ENCODE results near the gene NEDD4L. TPM values are rescaled to one million over a fixed set of nuclear protein-coding genes. Genes with fewer than 3 reads are reported as not detected.
"Not testable (repeated sequence)": the region's sequence is repeated elsewhere in the genome, so short reads cannot be mapped to it uniquely, and the experiment has no call there.

The NEDD4L gene
- total RNA-seq, 1 donor from 2014 or later: 55.3 TPM

DNA sequence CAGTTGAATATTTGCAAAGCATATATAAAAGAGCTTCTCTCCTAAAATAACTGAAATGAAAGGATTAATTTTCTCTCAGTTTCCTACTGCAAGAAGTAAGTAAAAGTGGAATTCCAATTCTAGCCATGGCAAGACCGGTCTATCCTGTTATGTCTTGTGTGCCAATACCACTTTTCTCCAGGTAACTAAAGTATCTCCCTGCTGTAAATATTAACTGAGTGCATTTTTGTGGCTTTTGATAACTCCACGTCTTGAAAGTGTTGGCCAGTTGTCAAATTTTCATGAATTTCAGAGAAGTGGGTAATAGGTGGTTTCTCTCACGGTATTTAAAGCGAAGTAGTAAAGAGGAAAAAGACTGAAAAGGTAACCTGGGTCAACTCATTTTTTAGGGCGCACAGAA is 225.9 kb downstream of the NEDD4L start:
- DNase-seq: peak; percentile 70

DNA sequence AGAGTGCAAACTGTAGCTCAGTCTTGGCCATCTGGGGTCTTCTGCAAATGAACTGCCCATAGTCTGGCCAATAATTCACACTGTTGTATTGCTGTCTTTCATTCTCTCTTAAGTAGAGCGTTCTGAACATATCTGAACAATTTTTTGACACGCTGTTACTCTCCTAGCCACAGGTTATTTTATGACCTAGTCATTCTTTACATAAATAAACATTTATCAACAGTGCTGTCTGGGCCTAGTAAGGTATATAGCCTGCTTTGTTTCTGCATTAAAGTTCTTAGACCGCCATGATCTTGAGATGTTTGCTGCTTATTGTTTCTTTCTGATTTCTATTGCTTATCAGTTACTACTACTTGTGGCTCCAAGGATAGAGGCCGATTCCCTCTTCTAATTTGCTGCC is 226.4 kb downstream of the NEDD4L start:
- no peak for DNase-seq

DNA sequence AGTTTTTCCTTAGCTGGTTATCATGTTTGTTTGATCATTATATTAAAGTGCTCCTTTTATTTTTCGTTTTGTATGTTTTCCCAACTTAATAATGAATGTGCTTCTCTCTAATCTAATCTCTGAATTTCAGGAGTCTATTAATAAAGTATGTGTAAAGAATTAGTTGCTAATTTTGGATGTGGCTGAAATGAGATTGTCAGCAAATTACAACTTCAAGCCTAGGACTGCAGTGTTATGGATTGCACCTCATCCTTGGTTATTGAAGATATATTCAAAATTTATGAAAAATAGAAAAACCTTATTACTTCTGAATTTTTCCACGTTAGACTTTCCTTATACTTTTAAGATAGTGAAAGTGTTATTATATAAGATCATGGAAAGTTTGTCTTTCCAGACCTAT is 227.7 kb downstream of the NEDD4L start:
- no peak for DNase-seq

DNA sequence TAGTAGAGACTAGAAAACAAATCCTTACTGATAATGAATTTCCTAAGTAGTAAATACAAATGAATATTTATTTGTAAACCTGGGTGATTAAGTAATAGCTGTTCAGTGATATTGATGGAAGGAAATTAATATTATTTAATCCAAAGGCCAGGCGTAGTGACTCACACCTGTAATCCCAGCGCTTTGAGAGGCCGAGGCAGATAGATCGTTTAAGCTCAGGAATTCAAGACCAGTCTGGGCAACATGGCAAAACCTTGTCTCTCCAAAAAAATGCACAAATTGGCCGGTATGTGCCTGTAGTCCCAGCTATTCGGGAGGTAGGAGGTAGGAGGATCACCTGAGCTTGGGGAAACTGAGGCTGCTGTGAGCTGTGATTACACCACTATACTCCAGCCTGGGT is 228.2 kb downstream of the NEDD4L start:
- no peak for DNase-seq

DNA sequence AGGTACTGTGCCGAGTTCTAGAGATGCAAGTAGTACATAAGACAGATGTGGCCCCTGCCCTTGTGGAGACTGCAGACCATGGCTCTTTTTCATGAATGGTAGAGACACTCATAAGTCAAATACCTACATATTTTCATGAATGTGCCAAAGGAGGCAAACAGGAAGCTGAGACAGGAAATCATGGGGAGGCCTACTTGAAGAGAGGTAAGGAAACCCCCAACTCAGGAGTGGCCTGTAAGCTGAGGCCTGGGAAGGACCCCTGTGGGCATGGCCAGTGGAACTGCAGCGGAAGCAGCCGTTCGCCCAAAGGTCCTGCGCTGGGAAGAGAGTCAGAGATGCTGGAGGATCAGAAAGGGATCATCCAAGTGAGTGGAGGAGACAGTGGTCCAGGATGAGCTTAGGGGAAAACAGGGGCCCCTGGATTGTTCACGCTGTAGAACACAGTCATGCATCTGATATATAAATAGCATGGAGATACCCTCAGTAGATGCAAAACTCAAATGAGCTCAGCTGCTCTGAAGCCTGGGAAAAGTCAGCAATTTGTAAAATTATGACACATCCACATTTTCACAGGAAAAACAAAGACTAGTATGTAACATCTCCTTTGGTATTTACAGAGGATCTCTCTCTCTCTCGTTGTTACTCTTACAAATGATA is 228.9 kb downstream of the NEDD4L start:
- no peak for DNase-seq

DNA sequence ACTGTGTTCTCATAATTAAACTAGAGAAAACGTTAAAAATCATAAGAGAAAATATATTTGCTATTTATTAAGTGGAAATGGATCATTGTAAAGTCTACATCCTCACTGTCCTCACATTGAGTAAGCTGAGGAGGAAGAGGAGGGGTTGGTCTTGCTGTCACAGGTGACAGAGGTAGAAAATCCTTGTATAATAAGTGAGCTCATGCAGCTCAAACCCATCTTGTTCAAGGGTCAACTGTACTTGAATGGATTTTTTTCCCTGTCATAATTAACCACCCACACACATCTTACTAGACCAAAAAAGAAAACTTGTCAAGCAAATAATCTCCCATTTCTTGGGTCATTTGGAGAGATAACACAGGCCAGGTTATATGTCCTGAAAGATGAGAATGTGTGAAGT is 231.2 kb downstream of the NEDD4L start:
- DNase-seq: no peak

DNA sequence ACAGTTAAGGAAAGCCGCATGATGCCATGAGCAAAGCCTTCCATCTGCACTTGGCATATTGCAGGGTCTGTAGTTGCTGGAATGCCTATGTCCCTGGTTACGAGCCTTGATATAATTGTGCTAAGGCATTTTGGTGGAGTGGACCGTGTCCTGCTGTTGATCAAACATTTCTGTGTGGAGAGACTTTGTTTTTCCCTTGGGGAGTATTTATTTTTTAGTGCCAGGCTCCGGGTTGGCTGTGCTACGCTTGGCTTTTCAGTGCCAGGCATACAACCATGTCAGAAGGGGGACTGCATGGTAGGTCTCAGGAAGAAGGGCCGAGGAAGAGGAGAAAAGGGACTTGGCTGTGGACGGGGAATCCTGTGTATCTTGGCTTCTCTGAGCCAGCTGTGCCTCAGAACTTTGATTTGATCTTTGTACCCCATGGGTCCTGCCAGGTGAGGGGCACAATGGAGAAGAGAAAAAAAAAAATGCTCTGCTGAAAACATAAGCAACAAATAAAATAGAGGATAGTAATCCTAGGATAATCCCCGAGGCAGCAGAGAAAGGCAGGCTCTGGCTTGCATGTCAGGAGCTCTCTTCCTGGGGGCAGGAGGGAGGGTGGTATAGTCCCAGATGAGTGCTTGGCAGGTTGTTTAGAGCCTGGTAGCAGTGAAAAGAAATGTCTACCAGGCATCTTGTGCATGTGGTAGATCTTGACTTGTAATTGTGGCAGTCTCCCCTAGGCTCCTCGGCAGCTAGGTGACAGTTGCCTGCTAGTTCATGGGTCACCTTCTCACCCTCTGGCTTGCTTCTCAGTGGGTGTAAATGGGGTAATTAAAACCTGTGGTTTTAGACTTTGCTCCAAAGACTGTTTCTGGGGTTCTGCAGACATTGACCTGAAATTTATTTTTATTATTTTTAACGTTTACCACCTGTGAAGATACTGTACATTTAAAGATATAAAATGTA is 233.0 kb downstream of the NEDD4L start:
- DNase-seq: peak; percentile 62

DNA sequence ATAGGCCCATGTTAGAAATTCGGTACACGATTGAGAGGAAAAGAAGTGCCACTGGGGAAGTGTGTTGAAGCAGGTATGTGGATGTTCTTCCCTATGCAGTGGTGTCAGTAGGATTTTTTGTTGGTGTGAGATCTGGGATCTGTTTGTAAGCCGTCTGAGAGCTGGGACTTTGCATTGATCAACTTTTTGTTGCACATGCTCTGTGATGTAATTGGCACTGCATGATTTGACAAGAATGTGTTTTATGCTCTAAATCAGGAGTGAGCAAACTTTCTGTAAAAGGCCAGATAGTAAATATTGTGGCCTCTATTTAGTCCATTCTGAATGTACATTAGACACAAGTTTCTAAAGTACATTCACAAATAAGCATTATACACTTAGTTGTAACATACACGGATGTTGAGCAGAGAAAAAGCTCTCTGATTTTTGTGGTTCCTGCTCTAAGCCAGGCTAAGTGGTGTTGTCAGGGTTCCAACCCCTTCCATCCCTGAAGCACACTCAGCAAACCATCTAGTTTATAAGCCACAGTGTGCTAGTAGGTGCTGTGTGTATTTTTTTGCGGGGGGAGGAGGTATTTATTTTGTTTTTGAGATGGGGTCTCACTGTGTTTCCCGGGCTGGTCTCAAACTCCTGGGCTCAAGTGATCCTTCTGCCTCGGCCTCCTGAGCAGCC is 235.6 kb downstream of the NEDD4L start:
- DNase-seq: no peak

DNA sequence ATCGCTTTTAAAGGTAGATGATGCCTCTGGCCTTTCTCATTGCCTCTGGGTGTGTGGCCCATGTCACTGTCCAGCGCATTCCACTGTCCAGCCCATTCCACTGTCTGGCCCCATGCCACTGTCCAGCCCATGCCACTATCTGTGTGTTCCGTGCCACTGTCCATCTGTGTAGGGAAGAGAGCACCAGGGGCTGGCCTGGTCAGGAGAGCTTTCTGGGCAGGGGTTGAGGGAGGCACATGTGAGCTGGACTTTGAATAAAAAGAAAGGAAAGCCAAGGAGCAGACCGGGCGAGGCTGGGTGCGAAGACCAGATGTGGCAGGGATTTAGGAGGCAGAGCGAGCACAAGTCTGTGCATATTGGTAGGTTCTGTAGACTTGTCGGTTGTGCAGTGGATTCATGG is 236.2 kb downstream of the NEDD4L start:
- no peak for DNase-seq

DNA sequence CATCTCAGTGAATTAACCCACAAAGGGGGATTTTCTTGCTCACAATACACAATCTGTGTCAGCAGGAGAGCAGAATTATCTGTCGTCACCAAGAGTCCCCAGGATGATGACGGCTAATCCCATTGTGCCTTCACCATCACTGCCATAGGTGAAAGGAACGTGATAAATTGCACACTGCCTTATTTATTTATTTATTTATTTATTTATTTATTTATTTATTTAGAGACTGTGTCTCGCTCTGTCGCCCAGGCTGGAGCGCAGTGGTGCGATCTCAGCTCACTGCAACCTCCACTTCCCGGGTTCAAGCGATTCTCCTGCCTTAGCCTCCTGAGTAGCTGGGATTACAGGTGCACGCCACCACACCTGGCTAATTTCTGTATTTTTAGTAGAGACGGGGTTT is 238.8 kb downstream of the NEDD4L start:
- DNase-seq: not testable (repeated sequence)

DNA sequence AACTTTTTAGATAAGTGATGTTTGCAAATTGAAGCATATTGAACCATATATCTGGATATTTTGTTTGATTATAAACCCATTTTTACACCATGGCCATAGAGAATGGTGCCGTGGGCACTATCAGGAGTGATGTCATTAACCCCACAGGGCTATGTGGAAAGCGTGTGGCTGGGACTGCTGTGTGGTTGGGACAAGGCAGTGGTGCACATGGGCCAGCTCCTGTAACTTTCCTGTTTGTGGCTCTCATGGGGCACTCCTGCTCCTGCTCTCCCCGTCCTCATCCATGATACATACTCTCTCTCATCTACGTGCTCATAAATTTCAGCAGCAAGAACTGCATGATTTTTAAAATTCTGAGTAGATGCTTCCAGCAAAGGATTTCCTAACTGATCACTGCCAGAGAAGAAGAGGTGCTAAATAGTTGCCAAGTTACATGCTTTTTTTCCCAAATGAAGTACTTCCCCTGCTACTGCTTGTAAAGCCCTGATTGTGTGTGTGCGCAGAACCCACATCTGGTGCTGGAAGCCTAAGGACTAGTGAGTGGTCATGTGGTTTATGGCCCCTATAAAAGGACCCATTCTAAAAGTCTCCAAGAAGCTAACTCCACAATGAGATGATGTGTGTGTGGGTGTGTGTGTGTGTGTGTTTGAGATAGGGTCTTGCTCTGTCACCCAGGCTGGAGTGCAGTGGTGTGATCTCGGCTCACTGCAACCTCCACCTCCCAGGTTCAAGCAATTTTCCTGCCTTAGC is 240.8 kb downstream of the NEDD4L start:
- no peak for DNase-seq

DNA sequence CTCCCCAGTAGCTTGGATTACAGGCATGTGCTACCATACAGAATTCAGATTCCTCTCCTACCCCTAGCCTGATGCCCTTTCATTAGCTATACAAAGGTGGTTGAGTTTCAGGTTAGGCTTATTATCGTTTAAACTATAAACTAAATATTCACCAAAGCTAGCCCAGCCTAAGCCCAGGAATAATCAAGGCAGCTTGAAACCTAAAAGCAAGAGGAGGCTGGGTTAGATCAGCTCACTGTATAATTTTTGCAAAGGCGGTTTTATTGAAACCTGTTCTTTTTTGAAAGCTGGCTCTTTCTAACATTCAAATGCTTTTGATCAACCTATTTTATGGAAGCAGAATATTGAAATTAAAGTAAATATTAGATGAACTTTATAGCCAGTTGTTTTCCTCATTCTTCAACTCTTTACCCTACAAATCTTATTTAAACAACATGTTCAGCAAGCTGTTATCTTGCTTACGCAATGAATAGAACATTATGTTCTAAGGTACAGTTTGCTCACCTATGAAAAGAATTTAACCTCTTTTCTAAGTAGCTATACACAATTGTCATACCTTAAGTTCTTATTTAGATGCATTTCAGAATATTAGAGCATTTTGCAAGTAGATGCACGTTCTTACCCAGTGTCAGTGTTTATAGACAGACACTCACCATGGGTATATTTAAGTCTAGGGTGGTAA is 241.6 kb downstream of the NEDD4L start:
- DNase-seq: no peak

DNA sequence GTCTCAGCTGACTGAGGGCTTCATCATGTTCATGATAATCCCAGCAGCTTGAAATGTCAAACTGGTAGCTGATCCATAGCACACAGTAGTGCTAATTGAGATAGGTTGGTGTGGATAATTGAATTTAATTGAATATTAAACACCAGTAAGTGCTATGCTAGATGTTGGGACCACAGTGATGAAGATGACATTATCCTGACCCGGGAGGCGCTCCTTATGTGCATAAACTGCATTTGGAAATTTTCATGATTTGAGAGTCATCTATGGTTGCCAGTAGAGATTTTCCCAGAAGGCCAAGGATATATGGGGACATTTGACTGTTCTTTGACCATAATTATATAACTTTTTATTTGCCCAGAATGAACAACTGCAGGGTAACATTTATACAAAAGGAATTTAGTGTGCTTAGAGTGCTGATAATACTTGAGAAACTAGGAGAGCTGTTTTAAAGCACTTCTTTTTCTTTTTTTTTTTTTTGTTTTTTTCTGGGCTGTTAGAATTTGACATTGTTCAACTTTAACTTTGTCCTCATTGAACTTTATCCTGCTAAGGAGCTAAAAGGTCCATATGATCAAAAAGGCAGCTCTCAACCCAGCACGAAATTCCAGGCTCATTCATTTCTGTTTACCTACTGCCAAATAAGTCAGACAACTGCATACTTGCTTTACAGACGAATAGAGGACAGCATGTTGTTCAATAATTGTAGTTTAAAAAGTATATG is 242.8 kb downstream of the NEDD4L start:
- DNase-seq: no peak

DNA sequence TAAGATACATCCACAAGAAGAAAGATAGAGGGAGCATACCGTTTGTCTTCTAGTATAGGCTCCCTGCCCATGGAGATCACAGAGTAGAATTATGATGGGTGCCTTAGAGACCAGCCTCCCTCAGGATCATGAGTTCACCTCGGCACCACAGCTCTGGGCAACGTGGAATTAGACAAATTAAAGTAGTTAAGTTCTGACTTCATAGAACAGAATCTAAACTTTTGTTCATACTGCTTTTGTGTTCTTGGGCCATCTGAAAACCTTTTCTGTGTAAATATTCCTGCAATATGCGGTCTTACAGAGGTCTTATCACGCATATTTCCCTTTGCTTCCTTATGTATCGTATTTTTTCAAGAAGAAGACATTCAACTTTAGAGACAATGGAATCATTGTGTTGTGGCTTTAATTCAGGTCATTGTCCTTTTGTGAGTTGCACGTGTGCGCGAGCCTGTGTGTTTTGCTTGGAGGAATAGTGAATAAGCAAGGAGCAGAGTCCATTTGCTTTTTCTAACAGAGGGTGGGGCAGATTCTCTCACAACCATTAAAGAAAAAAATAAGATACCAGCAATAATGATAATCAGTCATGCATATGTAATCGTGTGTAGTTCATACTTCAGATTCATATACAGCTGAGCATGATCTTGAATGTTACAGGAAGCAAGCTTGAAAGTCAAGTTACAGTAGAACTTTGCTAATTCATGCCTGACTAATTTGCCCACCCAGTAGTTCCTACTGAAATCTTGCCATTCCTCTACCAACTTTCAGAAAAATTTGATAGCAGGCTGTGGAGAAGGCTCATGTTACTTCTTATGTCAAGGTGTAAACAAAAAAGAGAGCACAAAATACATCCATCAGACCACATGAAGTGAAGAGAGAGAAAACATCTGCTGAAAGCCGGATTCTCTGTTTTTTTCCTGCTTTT is 243.6 kb downstream of the NEDD4L start:
- peak; percentile 58 for DNase-seq

DNA sequence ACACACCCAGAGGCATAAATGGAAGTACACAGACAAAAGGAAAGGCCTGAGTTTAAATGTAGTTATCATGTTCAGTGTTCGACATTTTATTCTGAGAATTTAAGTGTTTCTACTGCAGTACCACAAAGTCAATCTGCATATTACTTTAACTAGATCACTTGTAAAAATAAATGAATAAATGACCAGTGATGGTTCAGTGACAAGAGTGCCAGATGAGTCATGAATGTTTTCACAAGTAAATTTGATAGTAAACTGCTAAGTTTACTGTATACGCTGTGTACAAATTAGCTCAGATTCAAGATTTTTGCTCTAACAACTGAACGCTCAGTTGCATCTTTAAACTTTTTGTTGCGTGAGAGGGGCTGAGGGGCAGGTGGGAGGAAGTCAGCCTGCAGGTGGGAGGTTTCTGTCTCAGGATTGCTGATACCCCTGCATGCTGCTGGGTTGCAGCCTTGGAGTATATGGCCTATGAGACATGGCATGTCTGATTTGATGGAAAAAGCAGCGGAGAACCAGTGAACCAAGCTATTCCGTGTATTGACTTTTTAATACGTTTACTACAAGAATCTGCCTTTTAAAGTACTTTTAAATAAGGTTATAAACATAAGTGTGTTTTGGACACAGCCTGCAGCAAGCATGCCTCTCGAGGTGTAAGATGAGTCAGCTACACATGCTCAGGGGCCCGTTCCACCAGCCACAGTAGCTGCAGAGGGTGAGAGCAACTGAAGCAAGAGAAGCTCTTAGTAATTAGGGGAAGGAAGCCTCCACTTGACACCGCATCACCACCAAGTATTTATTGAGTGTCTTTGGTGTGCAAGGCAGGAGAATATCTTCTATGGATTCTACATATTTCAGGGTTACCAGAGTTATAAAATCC is 245.1 kb downstream of the NEDD4L start:
- peak; percentile 44 for DNase-seq

DNA sequence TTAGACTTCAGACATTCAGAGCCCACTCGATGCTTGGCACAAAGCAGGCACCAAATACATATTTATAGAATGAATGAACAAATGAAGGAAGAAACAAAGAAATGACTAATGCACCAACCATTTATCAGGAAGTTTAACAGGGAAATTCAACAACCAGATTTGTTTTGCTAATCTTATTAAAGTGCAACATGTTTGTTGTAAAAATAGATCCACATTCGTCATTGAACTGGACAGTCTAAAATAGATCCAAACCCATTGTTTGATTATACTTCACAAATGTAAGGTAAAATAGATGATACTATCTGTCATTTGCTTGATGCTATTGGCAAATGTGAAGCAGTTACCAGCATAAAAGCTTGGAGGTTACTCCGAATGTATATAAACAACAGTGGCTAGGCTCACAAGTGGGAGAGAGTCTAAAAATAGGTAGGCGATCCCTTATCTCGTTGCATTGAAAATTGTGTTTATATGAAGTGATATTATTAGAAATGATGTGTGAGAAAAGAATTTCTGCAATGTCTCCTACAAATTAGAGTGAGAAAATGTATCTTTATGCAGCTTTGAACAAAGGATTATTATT is 246.2 kb downstream of the NEDD4L start:
- DNase-seq: no peak

DNA sequence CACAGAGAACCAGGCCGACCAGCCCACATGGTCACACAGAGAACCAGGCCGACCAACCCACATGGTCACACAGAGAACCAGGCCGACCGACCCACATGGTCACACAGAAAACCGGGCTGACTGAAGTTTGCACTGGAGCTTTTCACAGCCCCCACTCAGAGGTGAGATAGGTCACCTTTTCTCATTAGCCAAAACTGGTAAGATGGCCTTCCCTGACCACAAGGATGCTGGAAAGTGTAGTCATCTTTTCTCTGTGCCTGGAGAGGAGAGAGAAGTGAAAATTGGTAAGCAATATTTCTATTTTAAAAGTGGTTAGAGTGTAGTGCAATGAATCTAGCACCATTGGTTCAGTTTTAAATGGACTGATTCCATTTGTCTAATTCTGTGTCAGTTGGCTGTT is 247.1 kb downstream of the NEDD4L start:
- no peak for DNase-seq

DNA sequence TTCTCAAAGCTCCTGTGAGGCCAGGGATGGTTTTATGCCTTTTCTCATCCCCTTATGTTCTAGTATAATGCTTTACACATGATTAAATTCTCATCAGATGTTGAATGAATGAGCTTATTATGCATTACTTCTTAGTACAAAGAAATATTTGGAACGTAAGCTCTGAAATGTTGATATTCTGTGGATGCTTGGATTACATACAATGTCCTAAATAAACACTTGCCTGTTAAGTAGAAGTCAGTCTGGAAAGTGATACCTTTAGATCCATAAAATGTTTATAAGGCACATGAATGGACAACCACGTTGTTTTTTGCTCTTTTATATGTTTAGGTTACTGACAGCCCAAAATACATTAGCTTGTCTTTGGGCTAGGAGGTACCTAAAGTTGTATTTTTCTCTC is 248.6 kb downstream of the NEDD4L start:
- no peak for DNase-seq

DNA sequence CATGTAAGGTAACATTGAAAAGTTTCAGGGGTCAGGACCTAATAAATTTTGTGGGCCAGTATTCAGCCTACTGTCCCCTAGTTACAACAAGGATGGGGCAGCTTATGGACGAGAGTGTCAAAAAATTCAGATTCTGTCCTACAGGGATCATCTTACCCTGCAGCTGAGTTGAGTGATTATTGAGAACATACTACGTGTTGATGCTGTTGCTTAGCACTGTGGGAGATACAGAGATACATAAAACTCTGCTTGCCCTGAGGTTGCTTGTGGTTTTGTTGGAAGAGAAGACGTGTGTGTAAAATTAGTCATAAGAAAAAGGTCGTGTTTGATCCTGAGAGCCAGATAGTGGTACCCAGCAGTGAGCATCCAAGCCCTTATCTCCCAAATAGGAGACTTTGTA is 253.2 kb downstream of the NEDD4L start:
- no peak for DNase-seq
